ENCODE results near the gene GET4.

Gene GET4

GRCh38 chr7:876077-876971 is at the start of gene GET4:
TSS of gene GET4 (plus strand) at chr7:876554. CDS start at chr7:876646, 92 bp downstream.
- peak; percentile 93 to 96 for DNase-seq

- no peak for DNase-seq
These were observed 47.4 kb upstream of the GET4 start for GRCh38 chr7:828793-829561.

- no peak for DNase-seq
These were observed 46.3 kb upstream of the GET4 start for GRCh38 chr7:830069-830468.

- no peak for DNase-seq
These were observed 44.7 kb upstream of the GET4 start for GRCh38 chr7:831596-832166.

- peak; percentile 66 to 72 for DNase-seq
These were observed 44.0 kb upstream of the GET4 start, which contains the start of gene SUN1 for GRCh38 chr7:832167-832967. TSS of gene SUN1 (plus strand) at chr7:832476. CDS start at chr7:832525, 49 bp downstream.

GRCh38 chr7:832968-833424 is 43.4 kb upstream of the GET4 start:
- DNase-seq: no peak

- no peak for DNase-seq
These were observed 42.6 kb upstream of the GET4 start for GRCh38 chr7:833601-834258.

- no peak for DNase-seq
These were observed 42.1 kb upstream of the GET4 start for GRCh38 chr7:834277-834676.

GRCh38 chr7:835021-835420 is 41.3 kb upstream of the GET4 start:
- DNase-seq: no peak

- no peak for DNase-seq
These were observed 40.6 kb upstream of the GET4 start for GRCh38 chr7:835485-836401.

- DNase-seq: no peak
These were observed 39.9 kb upstream of the GET4 start for GRCh38 chr7:836429-836828.

GRCh38 chr7:837001-837400 is 39.4 kb upstream of the GET4 start:
- DNase-seq: no peak

GRCh38 chr7:840001-840600 is 36.3 kb upstream of the GET4 start:
- no peak for DNase-seq

GRCh38 chr7:841943-842342 is 34.4 kb upstream of the GET4 start:
- no peak for DNase-seq

- DNase-seq: no peak
These were observed 33.8 kb upstream of the GET4 start for GRCh38 chr7:842431-843031.

- DNase-seq: no peak
These were observed 33.1 kb upstream of the GET4 start for GRCh38 chr7:843230-843629.

GRCh38 chr7:844043-844442 is 32.3 kb upstream of the GET4 start:
- DNase-seq: no peak

- DNase-seq: no peak
These were observed 31.8 kb upstream of the GET4 start for GRCh38 chr7:844514-844913.

GRCh38 chr7:845091-845490 is 31.3 kb upstream of the GET4 start:
- no peak for DNase-seq

GRCh38 chr7:845731-846130 is 30.6 kb upstream of the GET4 start:
- no peak for DNase-seq
